Measurements from ENCODE around the gene IQGAP3. TPM values are rescaled to one million over a fixed set of nuclear protein-coding genes. Genes with fewer than 3 reads are reported as not detected.
A peak's percentile ranks its signal among the peaks of the same experiment; 100 is the strongest.

The IQGAP3 gene
- polyA plus RNA-seq, 1 donor from 2014 or later = not detected

- H3K9me2 ChIP-seq (ENCODE audit: insufficient read depth, low read length) = no peaks in the 10 kb centered on the region
- H3K79me2 ChIP-seq (replicated peaks; ENCODE audit: insufficient read depth, low read length) = no peaks in the 10 kb centered on the region
- H3K9me3 ChIP-seq (ENCODE audit: low read length) = no peaks in the 10 kb centered on the region
- no peaks in the 10 kb centered on the region for H3K27me3 ChIP-seq (ENCODE audit: insufficient read depth, low read depth, low read length)
- H3K36me3 ChIP-seq (ENCODE audit: insufficient read depth, low read length) = no peaks in the 10 kb centered on the region
- no peak overlapping the region for H3K4me2 ChIP-seq (ENCODE audit: low read length)
- H3F3A ChIP-seq (ENCODE audit: insufficient read depth, low read length, poor library complexity, severe bottlenecking) = no peaks in the 10 kb centered on the region
- H4K20me1 ChIP-seq (ENCODE audit: insufficient read depth) = no peaks in the 10 kb centered on the region
- no peak overlapping the region for H3K9ac ChIP-seq (ENCODE audit: low read length)
- H3K4me3 ChIP-seq (ENCODE audit: low read length) = peak overlapping the region; percentile 48
- peak overlapping the region; percentile 65 for H3K27ac ChIP-seq (ENCODE audit: low read length)
- no peak overlapping the region for H2AFZ ChIP-seq (ENCODE audit: low read depth, low read length)
- TF ChIP-seq POLR2AphosphoS5 (IDR thresholded peaks at IDR 0.05) (no peak), SMC3 (conservative IDR thresholded peaks at IDR 0.05; ENCODE audit: poor library complexity) (no peak), RAD21 (conservative IDR thresholded peaks at IDR 0.05) (no peak), TAF1 (IDR thresholded peaks at IDR 0.05; ENCODE audit: low read depth) (no peak), MXI1 (conservative IDR thresholded peaks at IDR 0.05; ENCODE audit: poor library complexity, severe bottlenecking) (no peak), EP300 (conservative IDR thresholded peaks at IDR 0.05; ENCODE audit: poor library complexity, severe bottlenecking) (no peak)
- TF ChIP-seq, protein P1, sequence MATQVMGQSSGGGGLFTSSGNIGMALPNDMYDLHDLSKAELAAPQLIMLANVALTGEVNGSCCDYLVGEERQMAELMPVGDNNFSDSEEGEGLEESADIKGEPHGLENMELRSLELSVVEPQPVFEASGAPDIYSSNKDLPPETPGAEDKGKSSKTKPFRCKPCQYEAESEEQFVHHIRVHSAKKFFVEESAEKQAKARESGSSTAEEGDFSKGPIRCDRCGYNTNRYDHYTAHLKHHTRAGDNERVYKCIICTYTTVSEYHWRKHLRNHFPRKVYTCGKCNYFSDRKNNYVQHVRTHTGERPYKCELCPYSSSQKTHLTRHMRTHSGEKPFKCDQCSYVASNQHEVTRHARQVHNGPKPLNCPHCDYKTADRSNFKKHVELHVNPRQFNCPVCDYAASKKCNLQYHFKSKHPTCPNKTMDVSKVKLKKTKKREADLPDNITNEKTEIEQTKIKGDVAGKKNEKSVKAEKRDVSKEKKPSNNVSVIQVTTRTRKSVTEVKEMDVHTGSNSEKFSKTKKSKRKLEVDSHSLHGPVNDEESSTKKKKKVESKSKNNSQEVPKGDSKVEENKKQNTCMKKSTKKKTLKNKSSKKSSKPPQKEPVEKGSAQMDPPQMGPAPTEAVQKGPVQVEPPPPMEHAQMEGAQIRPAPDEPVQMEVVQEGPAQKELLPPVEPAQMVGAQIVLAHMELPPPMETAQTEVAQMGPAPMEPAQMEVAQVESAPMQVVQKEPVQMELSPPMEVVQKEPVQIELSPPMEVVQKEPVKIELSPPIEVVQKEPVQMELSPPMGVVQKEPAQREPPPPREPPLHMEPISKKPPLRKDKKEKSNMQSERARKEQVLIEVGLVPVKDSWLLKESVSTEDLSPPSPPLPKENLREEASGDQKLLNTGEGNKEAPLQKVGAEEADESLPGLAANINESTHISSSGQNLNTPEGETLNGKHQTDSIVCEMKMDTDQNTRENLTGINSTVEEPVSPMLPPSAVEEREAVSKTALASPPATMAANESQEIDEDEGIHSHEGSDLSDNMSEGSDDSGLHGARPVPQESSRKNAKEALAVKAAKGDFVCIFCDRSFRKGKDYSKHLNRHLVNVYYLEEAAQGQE (IDR thresholded peaks at IDR 0.05; ENCODE audit: borderline replicate concordance) = no peak
These were observed 12.5 kb downstream of the IQGAP3 start for GRCh38 chr1:156559797-156560385.

DNA sequence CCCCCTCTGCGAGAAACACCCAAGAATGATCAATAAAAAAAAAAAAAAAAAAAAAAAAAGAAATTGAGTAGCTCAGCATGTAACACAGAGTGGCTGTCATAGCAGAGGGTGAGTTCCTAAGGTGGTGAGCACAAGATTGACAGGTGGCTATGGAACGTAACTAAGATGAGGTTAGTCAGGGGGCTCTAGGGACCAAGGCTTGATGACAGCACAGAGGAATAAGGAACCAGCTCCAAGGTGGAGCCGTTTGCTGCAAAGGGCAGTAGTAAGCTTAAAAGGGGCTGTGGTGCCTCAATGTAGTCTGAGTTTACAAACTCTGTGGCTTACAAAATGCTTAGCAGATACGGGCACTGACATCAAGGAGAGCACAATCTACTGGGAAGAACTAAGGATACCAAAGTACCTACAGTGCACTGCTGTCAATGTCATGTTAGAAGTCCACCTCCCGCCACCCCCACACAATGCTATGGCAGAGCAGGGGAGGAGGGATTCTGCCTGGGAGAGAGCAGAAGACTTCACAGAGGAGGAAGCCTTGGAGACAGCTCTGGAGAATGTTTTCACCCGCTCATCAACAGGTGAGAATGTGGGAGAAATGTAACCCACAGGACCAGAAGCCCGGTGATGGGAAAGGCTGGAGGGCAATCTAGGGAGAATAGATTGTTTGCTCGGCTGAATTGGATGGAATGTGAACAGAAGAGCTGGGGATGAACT, 13.1 kb downstream of the IQGAP3 start:
- no peak for TF ChIP-seq RAD21 (conservative IDR thresholded peaks at IDR 0.05)
- no peak for TF ChIP-seq MXI1 (conservative IDR thresholded peaks at IDR 0.05; ENCODE audit: poor library complexity, severe bottlenecking)
- TF ChIP-seq SMC3 (conservative IDR thresholded peaks at IDR 0.05; ENCODE audit: poor library complexity) = no peak
- TF ChIP-seq EP300 (conservative IDR thresholded peaks at IDR 0.05; ENCODE audit: poor library complexity, severe bottlenecking) = no peak
- TF ChIP-seq, protein P1 (IDR thresholded peaks at IDR 0.05; ENCODE audit: borderline replicate concordance) = no peak
- TF ChIP-seq POLR2AphosphoS5 (IDR thresholded peaks at IDR 0.05) = no peak
- no peak for TF ChIP-seq TAF1 (IDR thresholded peaks at IDR 0.05; ENCODE audit: low read depth)
- TF ChIP-seq, protein P2, sequence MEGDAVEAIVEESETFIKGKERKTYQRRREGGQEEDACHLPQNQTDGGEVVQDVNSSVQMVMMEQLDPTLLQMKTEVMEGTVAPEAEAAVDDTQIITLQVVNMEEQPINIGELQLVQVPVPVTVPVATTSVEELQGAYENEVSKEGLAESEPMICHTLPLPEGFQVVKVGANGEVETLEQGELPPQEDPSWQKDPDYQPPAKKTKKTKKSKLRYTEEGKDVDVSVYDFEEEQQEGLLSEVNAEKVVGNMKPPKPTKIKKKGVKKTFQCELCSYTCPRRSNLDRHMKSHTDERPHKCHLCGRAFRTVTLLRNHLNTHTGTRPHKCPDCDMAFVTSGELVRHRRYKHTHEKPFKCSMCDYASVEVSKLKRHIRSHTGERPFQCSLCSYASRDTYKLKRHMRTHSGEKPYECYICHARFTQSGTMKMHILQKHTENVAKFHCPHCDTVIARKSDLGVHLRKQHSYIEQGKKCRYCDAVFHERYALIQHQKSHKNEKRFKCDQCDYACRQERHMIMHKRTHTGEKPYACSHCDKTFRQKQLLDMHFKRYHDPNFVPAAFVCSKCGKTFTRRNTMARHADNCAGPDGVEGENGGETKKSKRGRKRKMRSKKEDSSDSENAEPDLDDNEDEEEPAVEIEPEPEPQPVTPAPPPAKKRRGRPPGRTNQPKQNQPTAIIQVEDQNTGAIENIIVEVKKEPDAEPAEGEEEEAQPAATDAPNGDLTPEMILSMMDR (IDR thresholded peaks at IDR 0.05; ENCODE audit: poor library complexity, severe bottlenecking) = no peak
- no peak for TF ChIP-seq EZH2 (IDR thresholded peaks at IDR 0.05; ENCODE audit: borderline replicate concordance, insufficient read depth, low read length, poor library complexity, severe bottlenecking)
- H3K27me3 ChIP-seq (ENCODE audit: insufficient read depth, low read depth, low read length) = no peaks in the 10 kb centered on the region
- peak overlapping the region; percentile 48 for H3K4me3 ChIP-seq (ENCODE audit: low read length)
- no peaks in the 10 kb centered on the region for H3K9me2 ChIP-seq (ENCODE audit: insufficient read depth, low read length)
- H3K79me2 ChIP-seq (replicated peaks; ENCODE audit: insufficient read depth, low read length) = no peaks in the 10 kb centered on the region
- H3K9me3 ChIP-seq (ENCODE audit: low read length) = no peaks in the 10 kb centered on the region
- H3K9ac ChIP-seq (ENCODE audit: low read length) = no peak overlapping the region
- no peaks in the 10 kb centered on the region for H4K20me1 ChIP-seq (ENCODE audit: insufficient read depth)
- peak overlapping the region; percentile 37 for H3K4me2 ChIP-seq (ENCODE audit: low read length)
- no peaks in the 10 kb centered on the region for H3F3A ChIP-seq (ENCODE audit: insufficient read depth, low read length, poor library complexity, severe bottlenecking)
- no peaks in the 10 kb centered on the region for H3K36me3 ChIP-seq (ENCODE audit: insufficient read depth, low read length)
- H2AFZ ChIP-seq (ENCODE audit: low read depth, low read length) = no peak overlapping the region
- peak overlapping the region; percentile 65 for H3K27ac ChIP-seq (ENCODE audit: low read length)
